Aorta (tissue), 5 donors: ENCODE results near the gene PIWIL4. TPM values are rescaled to one million over a fixed set of nuclear protein-coding genes. Genes with fewer than 3 reads are reported as not detected.
"Not testable (repeated sequence)": the region's sequence is repeated elsewhere in the genome, so short reads cannot be mapped to it uniquely, and the experiment has no call there.

ENCODE experiments used
- ATAC-seq: fragments of 200-7000 bp; cut with Tn5 transposase; one replicate; pipeline ENCODE4 v1.9.1; 2022; ENCODE audit warnings: moderate library complexity; ENCODE audit not compliant: low FRiP score
- DNase-seq, 2 donors: peaks; one replicate each; pipeline ENCODE4 v3.0.0-alpha.2; 2020
- H3K27ac ChIP-seq, 2 donors: one replicate each; pipeline ENCODE4 v1.5.1; 2013; ENCODE audit warnings: low read length in 2 of 2, mild to moderate bottlenecking in 2 of 2, moderate library complexity in 2 of 2, control low read depth in 1 of 2, inconsistent platforms in 1 of 2, low read depth in 1 of 2
- H3K27me3 ChIP-seq, 2 donors: one replicate each; pipeline ENCODE4 v1.6.1; 2013; ENCODE audit warnings: control low read depth in 1 of 2, low read length in 1 of 2, mild to moderate bottlenecking in 1 of 2, moderate library complexity in 1 of 2; ENCODE audit not compliant: insufficient read depth in 2 of 2, control insufficient read depth in 1 of 2
- H3K36me3 ChIP-seq, 2 donors: one replicate each; pipeline ENCODE4 v1.6.1; 2013; ENCODE audit warnings: control low read depth in 1 of 2, low read length in 1 of 2, mild to moderate bottlenecking in 1 of 2; ENCODE audit not compliant: insufficient read depth in 2 of 2, control insufficient read depth in 1 of 2
- H3K4me1 ChIP-seq, 2 donors: one replicate each; pipeline ENCODE4 v1.6.1; 2013; ENCODE audit warnings: low read length in 2 of 2, control low read depth in 1 of 2, mild to moderate bottlenecking in 1 of 2, moderate library complexity in 1 of 2; ENCODE audit not compliant: insufficient read depth in 2 of 2, control insufficient read depth in 1 of 2
- H3K4me3 ChIP-seq, 2 donors: one replicate each; pipeline ENCODE4 v1.5.1; 2013; ENCODE audit warnings: low read length in 2 of 2, control low read depth in 1 of 2, mild to moderate bottlenecking in 1 of 2
- H3K9me3 ChIP-seq: one replicate; pipeline ENCODE4 v1.6.1; 2013; ENCODE audit warnings: mild to moderate bottlenecking, low read length; ENCODE audit not compliant: control insufficient read depth
- WGBS, 2 donors: extraction: QIAGEN DNeasy Blood & Tissue Kit; methylation state at CpG; one replicate each; pipeline ENCODE4 v1.1.7; 2013; 5-methylcytosine and 5-hydroxymethylcytosine counted together
- intact Hi-C, 2 donors: fragments of 100-400 bp; cut with DNase I; formaldehyde crosslinking; loops; one replicate each; pipeline versions ENCODE4 v1.14.2 to v1.15.0; 2022
- polyA plus RNA-seq, 2 donors: library from polyadenylated mRNA; stranded (reverse); fragments of 200-250 nt; gene quantifications; one replicate each; pipeline ENCODE4 v1.2.3, GENCODE V29; 2013
- total RNA-seq, 2 donors: library from RNA; stranded (reverse); fragmentation: NEBNext Ultra II Directional; extraction: Animal tissue kit (Norgen Biotek cat#: 25700); gene quantifications; one replicate each; pipeline ENCODE4 v1.2.1, GENCODE V29; 2021
- donor health status: healthy with polysubstance abuse.
- donor health status: Bipolar disorder and iron deficiency.
- donor health status: DM: no; HTN: no; CAD: no.
- donor health status: DM: no; HTN: no; CAD: no.
- donor health status: DM: yes; HTN: yes; CAD: no.

Gene PIWIL4
- total and polyA plus RNA-seq, 4 donors, result 2.8 to 12.9 (median 5.7) TPM

GRCh38 chr11:94545264-94546161, 21.7 kb upstream of the PIWIL4 start:
- ATAC-seq (peak; percentile 16), DNase-seq (peak; percentile 47 to 80)
- H3K4me3 ChIP-seq, result peak overlapping the region; percentile 73 to 87
- H3K36me3 ChIP-seq, result no peaks in the 10 kb centered on the region
- H3K4me1 ChIP-seq, result peaks cover 0 to 2% of the 10 kb centered on the region in 2 donors
- H3K27me3 ChIP-seq, result no peaks in the 10 kb centered on the region
- intact Hi-C loops, result no loop called here
- peak overlapping the region in 1 of 2 donors; percentile 100 for H3K27ac ChIP-seq
- WGBS, 2 donors, result 31 to 33% methylated on average over 53 to 54 of the region's 54 CpGs
- no peaks in the 10 kb centered on the region for H3K9me3 ChIP-seq

DNA sequence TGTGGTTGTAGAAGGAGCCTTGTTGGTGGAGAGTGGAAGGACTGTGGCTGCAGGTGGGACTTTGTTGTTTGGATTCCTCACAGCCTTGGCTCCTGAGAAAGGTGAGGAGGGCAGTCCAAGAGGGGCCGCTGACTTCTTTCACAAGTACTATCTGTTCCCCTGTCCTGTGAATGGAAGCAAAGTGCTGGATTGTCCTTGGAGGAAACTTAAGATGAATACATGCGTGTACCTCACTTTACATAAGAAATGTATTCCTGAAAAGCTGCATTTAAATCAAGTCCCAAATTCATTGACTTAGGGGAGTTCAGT, 21.1 kb upstream of the PIWIL4 start:
- Histone ChIP-seq H3K27me3 (no peaks in the 10 kb centered on the region), H3K9me3 (no peaks in the 10 kb centered on the region), H3K27ac (no peak overlapping the region), H3K36me3 (no peaks in the 10 kb centered on the region), H3K4me3 (peak overlapping the region; percentile 73 to 87), H3K4me1 (peaks cover 0 to 2% of the 10 kb centered on the region in 2 donors)
- DNase-seq (no peak), ATAC-seq (no peak)
- 44 to 46% methylated on average over 2 of the region's 2 CpGs for WGBS, 2 donors
- intact Hi-C loops, result no loop called here

DNA sequence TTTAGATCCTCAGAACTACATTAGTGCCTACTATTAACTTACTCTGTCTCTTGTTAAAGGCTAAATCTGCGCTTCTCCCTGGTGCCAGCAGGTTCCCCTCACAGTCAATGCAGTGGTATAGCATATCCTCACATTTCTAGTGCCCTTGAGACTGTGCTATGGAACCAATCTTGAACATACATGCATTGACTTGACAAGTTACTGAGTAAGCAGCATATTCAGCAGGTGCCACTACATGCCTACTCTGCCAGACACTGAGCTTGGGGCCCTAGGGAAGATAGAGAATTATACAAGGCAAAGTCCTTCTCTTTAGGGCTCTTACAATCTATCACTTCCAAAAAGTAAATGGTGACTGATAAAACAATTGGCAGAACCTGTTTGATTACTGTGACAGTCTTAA, 20.3 kb upstream of the PIWIL4 start:
- Histone ChIP-seq H3K36me3 (no peaks in the 10 kb centered on the region), H3K4me3 (peak overlapping the region; percentile 21 to 73), H3K27me3 (no peaks in the 10 kb centered on the region), H3K4me1 (peaks cover 0 to 2% of the 10 kb centered on the region in 2 donors), H3K9me3 (no peaks in the 10 kb centered on the region), H3K27ac (no peak overlapping the region)
- no peak for DNase-seq
- ATAC-seq, result no peak
- intact Hi-C loops, result no loop called here
- WGBS, 2 donors, result 55 to 67% methylated on average over 1 of the region's 1 CpG

- H3K9me3 ChIP-seq, result no peaks in the 10 kb centered on the region
- H3K4me3 ChIP-seq, result no peak overlapping the region
- intact Hi-C loops, result no loop called here
- ATAC-seq, result no peak
- peaks cover 0 to 2% of the 10 kb centered on the region in 2 donors for H3K4me1 ChIP-seq
- no peak overlapping the region for H3K27ac ChIP-seq
- 46 to 47% methylated on average over 5 of the region's 5 CpGs for WGBS, 2 donors
- DNase-seq, result no peak
- H3K36me3 ChIP-seq, result no peaks in the 10 kb centered on the region
- no peaks in the 10 kb centered on the region for H3K27me3 ChIP-seq
These were observed 18.0 kb upstream of the PIWIL4 start for GRCh38 chr11:94549146-94549545.

DNA sequence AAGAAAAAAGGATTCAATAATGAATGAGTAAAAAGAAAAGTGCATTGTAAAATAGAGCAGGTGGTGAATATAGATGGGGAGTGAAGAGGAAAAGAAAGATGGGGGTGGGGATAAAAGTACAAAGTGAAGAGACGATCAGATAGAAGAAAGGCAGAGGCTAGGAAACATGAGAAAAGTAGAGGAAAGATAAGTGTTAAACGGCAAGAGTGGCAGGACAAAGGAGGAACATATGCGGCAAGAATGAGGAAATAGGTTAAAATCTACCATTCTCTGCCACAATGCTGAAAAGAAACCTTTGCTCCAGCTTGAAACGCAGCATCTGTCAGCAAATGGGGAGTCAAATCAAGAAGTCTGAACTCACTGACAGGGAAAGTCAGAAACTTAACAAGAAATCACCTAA, 16.7 kb upstream of the PIWIL4 start:
- H3K27me3 ChIP-seq, result no peaks in the 10 kb centered on the region
- WGBS, 2 donors, result 63 to 66% methylated on average over 4 of the region's 4 CpGs
- H3K27ac ChIP-seq, result no peak overlapping the region
- H3K36me3 ChIP-seq, result no peaks in the 10 kb centered on the region
- H3K4me1 ChIP-seq, result peaks cover 2 to 3% of the 10 kb centered on the region in 2 donors
- no peak overlapping the region for H3K4me3 ChIP-seq
- intact Hi-C loops, result no loop called here
- DNase-seq (no peak), ATAC-seq (no peak)
- no peaks in the 10 kb centered on the region for H3K9me3 ChIP-seq

GRCh38 chr11:94553938-94554337, 13.2 kb upstream of the PIWIL4 start:
- H3K27me3 ChIP-seq, result no peaks in the 10 kb centered on the region
- peaks cover 0 to 7% of the 10 kb centered on the region in 2 donors for H3K4me1 ChIP-seq
- no peak for ATAC-seq
- WGBS, 2 donors, result 54 to 93% methylated on average over 1 of the region's 1 CpG
- no peaks in the 10 kb centered on the region for H3K9me3 ChIP-seq
- peak overlapping the region; percentile 8 to 12 for H3K27ac ChIP-seq
- intact Hi-C loops, result no loop called here
- H3K4me3 ChIP-seq, result no peak overlapping the region
- no peaks in the 10 kb centered on the region for H3K36me3 ChIP-seq
- no peak for DNase-seq

GRCh38 chr11:94555752-94556329, 11.3 kb upstream of the PIWIL4 start:
- intact Hi-C loops, H3K9me3 ChIP-seq, H3K36me3 ChIP-seq, ATAC-seq, H3K4me1 ChIP-seq, DNase-seq, H3K27me3 ChIP-seq, H3K27ac ChIP-seq, H3K4me3 ChIP-seq: not testable (repeated sequence)
- WGBS, 2 donors, result 89 to 90% methylated on average over 8 of the region's 8 CpGs

- intact Hi-C loops, result no loop called here
- Histone ChIP-seq H3K9me3 (no peaks in the 10 kb centered on the region), H3K4me3 (no peak overlapping the region), H3K36me3 (no peaks in the 10 kb centered on the region), H3K27me3 (no peaks in the 10 kb centered on the region), H3K4me1 (peaks cover 0 to 7% of the 10 kb centered on the region in 2 donors), H3K27ac (no peak overlapping the region)
- no peak for ATAC-seq
- no peak for DNase-seq
These were observed 9.7 kb upstream of the PIWIL4 start for GRCh38 chr11:94557421-94557820.

DNA sequence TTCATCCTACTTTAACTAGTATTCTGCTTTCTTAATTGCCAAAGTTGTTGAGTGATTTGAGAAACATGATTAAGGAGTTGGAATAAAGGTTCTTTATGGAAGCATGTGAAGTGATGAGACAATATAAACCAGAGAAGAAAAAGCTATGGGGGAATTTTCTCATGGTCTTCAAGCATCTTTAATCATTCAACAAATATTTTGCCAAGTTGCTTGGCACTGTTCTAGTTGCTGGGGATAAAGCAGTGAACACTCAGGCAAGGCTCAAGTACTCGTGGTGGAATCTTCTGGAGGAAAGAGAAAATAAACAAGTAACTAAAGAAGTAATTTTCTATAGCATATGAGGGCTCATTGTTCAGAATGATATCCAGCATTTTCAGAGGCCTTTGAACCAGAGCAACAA, 9.2 kb upstream of the PIWIL4 start:
- peaks cover 0 to 10% of the 10 kb centered on the region in 2 donors for H3K4me1 ChIP-seq
- WGBS, 2 donors, result 0 to 4% methylated on average over 1 of the region's 1 CpG
- DNase-seq (no peak), ATAC-seq (no peak)
- no peaks in the 10 kb centered on the region for H3K36me3 ChIP-seq
- no peaks in the 10 kb centered on the region for H3K27me3 ChIP-seq
- H3K9me3 ChIP-seq, result no peaks in the 10 kb centered on the region
- no peak overlapping the region for H3K27ac ChIP-seq
- intact Hi-C loops, result no loop called here
- no peak overlapping the region for H3K4me3 ChIP-seq
